ENCODE measurements around the gene TBC1D23. TPM values are rescaled to one million over a fixed set of nuclear protein-coding genes. Genes with fewer than 3 reads are reported as not detected.
A peak's percentile ranks its signal among the peaks of the same experiment; 100 is the strongest.
"Not testable (repeated sequence)": the region's sequence is repeated elsewhere in the genome, so short reads cannot be mapped to it uniquely, and the experiment has no call there.

TBC1D23 gene
- polyA plus RNA-seq, 3 donors, result 10.2 to 22.7 (median 12.2) TPM

DNA sequence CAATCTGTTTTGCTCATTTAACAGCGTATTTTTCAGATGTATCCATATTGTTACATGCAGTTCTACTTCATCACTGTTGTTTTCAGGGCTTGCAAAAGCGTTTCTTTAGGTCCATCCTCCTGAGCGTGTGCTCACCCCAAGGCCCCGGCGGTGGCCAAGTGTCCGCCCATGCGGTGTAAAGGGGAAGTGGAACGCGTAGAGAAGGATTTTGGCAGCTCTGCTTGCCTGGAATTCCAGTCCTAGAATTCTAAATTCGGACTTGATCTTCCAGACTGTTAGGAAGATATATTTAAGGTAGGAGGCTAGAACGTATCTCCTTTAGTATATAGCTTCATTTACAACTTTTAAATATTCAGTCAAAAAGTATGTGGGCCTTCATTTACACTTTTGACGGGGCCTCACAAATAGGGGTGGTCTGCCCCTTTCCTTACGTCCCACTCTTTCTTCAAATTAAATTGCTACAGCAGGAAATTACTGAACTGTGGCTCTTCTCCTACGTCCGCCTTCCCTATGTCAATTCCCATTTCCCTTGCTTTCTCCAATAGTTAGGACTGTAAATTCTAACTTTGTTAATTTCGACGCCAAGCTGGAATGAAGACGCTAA is 609 bp upstream of the TBC1D23 start:
- no peaks in the 10 kb centered on the region for H3K9me3 Mint-ChIP-seq
- TF ChIP-seq, protein P1, sequence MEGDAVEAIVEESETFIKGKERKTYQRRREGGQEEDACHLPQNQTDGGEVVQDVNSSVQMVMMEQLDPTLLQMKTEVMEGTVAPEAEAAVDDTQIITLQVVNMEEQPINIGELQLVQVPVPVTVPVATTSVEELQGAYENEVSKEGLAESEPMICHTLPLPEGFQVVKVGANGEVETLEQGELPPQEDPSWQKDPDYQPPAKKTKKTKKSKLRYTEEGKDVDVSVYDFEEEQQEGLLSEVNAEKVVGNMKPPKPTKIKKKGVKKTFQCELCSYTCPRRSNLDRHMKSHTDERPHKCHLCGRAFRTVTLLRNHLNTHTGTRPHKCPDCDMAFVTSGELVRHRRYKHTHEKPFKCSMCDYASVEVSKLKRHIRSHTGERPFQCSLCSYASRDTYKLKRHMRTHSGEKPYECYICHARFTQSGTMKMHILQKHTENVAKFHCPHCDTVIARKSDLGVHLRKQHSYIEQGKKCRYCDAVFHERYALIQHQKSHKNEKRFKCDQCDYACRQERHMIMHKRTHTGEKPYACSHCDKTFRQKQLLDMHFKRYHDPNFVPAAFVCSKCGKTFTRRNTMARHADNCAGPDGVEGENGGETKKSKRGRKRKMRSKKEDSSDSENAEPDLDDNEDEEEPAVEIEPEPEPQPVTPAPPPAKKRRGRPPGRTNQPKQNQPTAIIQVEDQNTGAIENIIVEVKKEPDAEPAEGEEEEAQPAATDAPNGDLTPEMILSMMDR (IDR thresholded peaks at IDR 0.05), result no peak
- no peaks in the 10 kb centered on the region for H3K9me3 ChIP-seq (replicated peaks in 1 of 2; ENCODE audit: control insufficient read depth in 1 of 2, insufficient read depth in 1 of 2, low read length in 2 of 2)
- peak overlapping the region; percentile 6 for H3K9ac ChIP-seq (ENCODE audit: insufficient read depth, low read length, poor library complexity, severe bottlenecking)
- H3K4me1 Mint-ChIP-seq, result peaks cover 38% of the 10 kb centered on the region
- peaks cover 44% of the 10 kb centered on the region for H3K79me2 ChIP-seq (ENCODE audit: insufficient read depth, low read length)
- H3K4me2 ChIP-seq (replicated peaks; ENCODE audit: extremely low read depth, low read length, poor library complexity, severe bottlenecking), result peak overlapping the region; percentile 81
- peak; percentile 9 to 11 (median 11) for DNase-seq
- H3K4me3 Mint-ChIP-seq, result peak overlapping the region; percentile 91 to 94
- peak overlapping the region; percentile 87 for H2AFZ ChIP-seq (ENCODE audit: insufficient read depth, low read depth, low read length, poor library complexity, severe bottlenecking)
- peak overlapping the region; percentile 34 to 87 (median 36) for H3K4me3 ChIP-seq (replicated peaks in 1 of 3; ENCODE audit: low read depth in 2 of 3, low read length in 3 of 3)
- H3K4me1 ChIP-seq (ENCODE audit: control insufficient read depth in 1 of 2, insufficient read depth in 2 of 2, low read length in 2 of 2), result peaks cover 16 to 19% of the 10 kb centered on the region in 2 donors
- H3K36me3 ChIP-seq (replicated peaks in 1 of 2; ENCODE audit: control insufficient read depth in 1 of 2, insufficient read depth in 2 of 2, low read length in 2 of 2), result no peaks in the 10 kb centered on the region
- WGBS (ENCODE audit: insufficient coverage), result 21% methylated on average over 13 of the region's 18 CpGs
- no peaks in the 10 kb centered on the region for H3K36me3 Mint-ChIP-seq
- peak overlapping the region; percentile 93 to 99 (median 98) for H3K27ac Mint-ChIP-seq
- H4K20me1 ChIP-seq (ENCODE audit: insufficient read depth, low read length), result peaks cover 39% of the 10 kb centered on the region
- peaks cover 0 to 2% (median 0%) of the 10 kb centered on the region in 3 donors for H3K27me3 Mint-ChIP-seq (ENCODE audit: low read depth in 3 of 3)
- H3K27me3 ChIP-seq (ENCODE audit: control insufficient read depth in 2 of 2, insufficient read depth in 2 of 2, low read length in 2 of 2), result no peaks in the 10 kb centered on the region
- intact Hi-C loops (cut with micrococcal nuclease), result loop anchor here in 1 of 2 donors (5.0 to 10.0 kb wide), 3 partner anchors 142 to 425 kb away; partner anchors contain the start of genes LNP1 and TOMM70
- H3K27ac ChIP-seq (ENCODE audit: low read depth in 1 of 2, low read length in 2 of 2), result peak overlapping the region; percentile 88 to 97

DNA sequence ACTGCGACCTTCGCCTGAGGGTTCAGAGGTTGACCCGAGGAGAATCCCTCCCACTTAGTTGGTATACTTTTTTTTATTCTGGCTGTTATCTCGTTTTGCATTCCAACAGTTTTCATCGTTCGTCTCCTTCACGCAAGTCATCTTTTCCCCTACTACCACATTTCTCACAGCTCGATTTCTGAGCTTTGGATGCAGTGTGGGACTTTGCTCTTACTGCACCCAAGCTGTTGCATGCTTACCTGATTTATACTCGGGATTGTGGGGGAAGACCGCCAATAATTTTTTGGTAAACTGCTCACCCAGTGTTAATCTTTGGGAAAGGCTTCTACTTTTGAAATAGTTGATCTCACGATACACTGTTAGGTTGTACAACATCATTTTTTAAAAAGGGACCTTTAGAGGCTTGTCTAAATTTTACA is 702 bp downstream of the TBC1D23 start:
- peak overlapping the region; percentile 70 to 87 (median 87) for H3K4me3 ChIP-seq (replicated peaks in 1 of 3; ENCODE audit: low read depth in 2 of 3, low read length in 3 of 3)
- no peaks in the 10 kb centered on the region for H3K36me3 Mint-ChIP-seq
- no peak overlapping the region for H2AFZ ChIP-seq (ENCODE audit: insufficient read depth, low read depth, low read length, poor library complexity, severe bottlenecking)
- H3K4me1 ChIP-seq (ENCODE audit: control insufficient read depth in 1 of 2, insufficient read depth in 2 of 2, low read length in 2 of 2), result peaks cover 16 to 19% of the 10 kb centered on the region in 2 donors
- peaks cover 38% of the 10 kb centered on the region for H3K4me1 Mint-ChIP-seq
- peaks cover 0 to 2% (median 0%) of the 10 kb centered on the region in 3 donors for H3K27me3 Mint-ChIP-seq (ENCODE audit: low read depth in 3 of 3)
- peaks cover 0 to 2% of the 10 kb centered on the region in 2 donors for H3K36me3 ChIP-seq (replicated peaks in 1 of 2; ENCODE audit: control insufficient read depth in 1 of 2, insufficient read depth in 2 of 2, low read length in 2 of 2)
- H3K4me3 Mint-ChIP-seq, result peak overlapping the region; percentile 94 to 98
- TF ChIP-seq, protein P1 (IDR thresholded peaks at IDR 0.05), result no peak
- H3K27ac ChIP-seq (ENCODE audit: low read depth in 1 of 2, low read length in 2 of 2), result peak overlapping the region; percentile 88 to 97
- peak overlapping the region; percentile 81 for H3K4me2 ChIP-seq (replicated peaks; ENCODE audit: extremely low read depth, low read length, poor library complexity, severe bottlenecking)
- no CpG with 5 or more reads among the region's 11 CpGs for WGBS (ENCODE audit: insufficient coverage)
- no peaks in the 10 kb centered on the region for H3K9me3 Mint-ChIP-seq
- no peaks in the 10 kb centered on the region for H3K9me3 ChIP-seq (replicated peaks in 1 of 2; ENCODE audit: control insufficient read depth in 1 of 2, insufficient read depth in 1 of 2, low read length in 2 of 2)
- intact Hi-C loops (cut with micrococcal nuclease), result loop anchor here in 1 of 2 donors (5.0 to 10.0 kb wide), 3 partner anchors 141 to 427 kb away; partner anchors contain the start of genes LNP1 and TOMM70
- peak overlapping the region; percentile 98 to 99 (median 98) for H3K27ac Mint-ChIP-seq
- peaks cover 51% of the 10 kb centered on the region for H4K20me1 ChIP-seq (ENCODE audit: insufficient read depth, low read length)
- peaks cover 57% of the 10 kb centered on the region for H3K79me2 ChIP-seq (ENCODE audit: insufficient read depth, low read length)
- no peak for DNase-seq
- no peaks in the 10 kb centered on the region for H3K27me3 ChIP-seq (ENCODE audit: control insufficient read depth in 2 of 2, insufficient read depth in 2 of 2, low read length in 2 of 2)
- peak overlapping the region; percentile 97 for H3K9ac ChIP-seq (ENCODE audit: insufficient read depth, low read length, poor library complexity, severe bottlenecking)

DNA sequence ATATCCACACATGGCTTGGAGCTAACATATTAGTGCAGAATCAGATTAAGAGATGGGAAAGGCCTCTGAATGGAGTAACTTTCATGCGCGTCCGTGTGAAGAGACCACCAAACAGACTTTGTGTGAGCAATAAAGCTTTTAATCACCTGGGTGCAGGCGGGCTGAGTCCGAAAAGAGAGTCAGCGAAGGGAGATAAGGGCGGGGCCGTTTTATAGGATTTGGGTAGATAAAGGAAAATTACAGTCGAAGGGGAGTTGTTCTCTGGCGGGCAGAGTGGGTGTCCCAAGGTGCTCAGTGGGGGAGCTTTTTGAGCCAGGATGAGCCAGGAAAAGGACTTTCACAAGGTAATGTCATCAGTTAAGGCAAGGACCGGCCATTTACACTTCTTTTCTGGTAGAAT is 2.1 kb downstream of the TBC1D23 start:
- H3K9me3 ChIP-seq (replicated peaks in 1 of 2; ENCODE audit: control insufficient read depth in 1 of 2, insufficient read depth in 1 of 2, low read length in 2 of 2); H3K27me3 Mint-ChIP-seq (ENCODE audit: low read depth in 3 of 3); H3K9ac ChIP-seq (ENCODE audit: insufficient read depth, low read length, poor library complexity, severe bottlenecking); H3K4me2 ChIP-seq (replicated peaks; ENCODE audit: extremely low read depth, low read length, poor library complexity, severe bottlenecking); H3K36me3 Mint-ChIP-seq; H3K9me3 Mint-ChIP-seq; H3K4me3 ChIP-seq (replicated peaks in 1 of 3; ENCODE audit: low read depth in 2 of 3, low read length in 3 of 3); DNase-seq; H3K27ac ChIP-seq (ENCODE audit: low read depth in 1 of 2, low read length in 2 of 2); H2AFZ ChIP-seq (ENCODE audit: insufficient read depth, low read depth, low read length, poor library complexity, severe bottlenecking); H3K36me3 ChIP-seq (replicated peaks in 1 of 2; ENCODE audit: control insufficient read depth in 1 of 2, insufficient read depth in 2 of 2, low read length in 2 of 2); H3K27me3 ChIP-seq (ENCODE audit: control insufficient read depth in 2 of 2, insufficient read depth in 2 of 2, low read length in 2 of 2); H3K4me3 Mint-ChIP-seq: not testable (repeated sequence)
- H3K4me1 ChIP-seq (ENCODE audit: control insufficient read depth in 1 of 2, insufficient read depth in 2 of 2, low read length in 2 of 2), result peaks cover 16 to 19% of the 10 kb centered on the region in 2 donors
- Mint-ChIP-seq H3K27ac (peak overlapping the region in 2 of 7 donors; percentile 51 to 75), H3K4me1 (peaks cover 38% of the 10 kb centered on the region)
- intact Hi-C loops (cut with micrococcal nuclease), result loop anchor here in 1 of 2 donors (5.0 to 10.0 kb wide), 3 partner anchors 139 to 428 kb away; partner anchors contain the start of genes LNP1 and TOMM70
- 100% methylated on average over 11 of the region's 11 CpGs for WGBS (ENCODE audit: insufficient coverage)
- peaks cover 66% of the 10 kb centered on the region for H4K20me1 ChIP-seq (ENCODE audit: insufficient read depth, low read length)
- H3K79me2 ChIP-seq (ENCODE audit: insufficient read depth, low read length), result peaks cover 71% of the 10 kb centered on the region

Data from CD14-positive monocyte (primary cell).